GM12892 (cell line): Measurements from ENCODE around the gene VSIR.

ENCODE experiments used
- POLR2A ChIP-seq: IDR thresholded peaks from 2 replicates; pipeline ENCODE4 v1.6.1; 2011; ENCODE audit warnings: low read depth, low read length, control low read depth
- POLR2AphosphoS5 ChIP-seq: IDR thresholded peaks from 2 replicates; pipeline ENCODE4 v1.6.1; 2011; ENCODE audit warnings: low read depth, low read length, control low read depth

DNA sequence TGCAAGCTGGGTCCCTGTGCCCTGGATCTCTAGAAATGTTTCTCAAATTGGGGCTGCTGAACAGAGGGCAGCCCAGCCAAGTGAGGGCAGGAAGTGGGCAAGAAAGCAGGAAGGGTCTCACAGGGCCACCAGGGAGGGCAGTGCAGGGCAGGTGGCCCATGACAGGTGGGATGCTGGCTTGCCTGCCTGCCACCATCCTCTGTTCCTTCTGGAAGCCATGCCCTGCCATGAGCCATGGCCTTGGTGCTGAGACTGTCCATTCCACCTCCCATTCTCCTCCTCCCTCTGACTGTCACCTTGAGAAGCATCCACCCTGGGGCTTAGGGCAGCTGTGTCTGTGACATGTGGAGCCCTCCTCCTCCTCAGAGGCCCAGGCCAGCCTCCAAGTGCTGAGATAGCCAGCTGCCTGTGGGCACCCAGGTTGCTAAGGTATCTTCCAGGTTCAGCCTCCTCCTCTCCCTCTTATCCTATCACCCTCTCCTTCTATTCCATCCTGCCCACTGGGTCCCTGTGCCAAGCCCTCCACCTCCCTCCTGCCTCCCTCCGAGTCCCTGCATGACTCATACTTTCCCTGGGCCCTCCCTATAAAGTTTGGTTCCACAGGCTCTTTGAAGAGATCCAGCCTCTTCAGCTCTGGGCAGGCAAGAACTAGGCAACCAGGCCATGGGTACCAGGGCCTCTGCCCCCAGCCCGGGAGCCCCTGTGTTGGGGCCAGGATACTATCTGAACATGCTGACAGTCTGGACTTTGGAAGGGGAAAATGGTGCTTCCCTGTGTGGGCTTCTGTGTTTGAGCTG is 1.3 kb downstream of the VSIR start:
- no peak for TF ChIP-seq POLR2A
- TF ChIP-seq POLR2AphosphoS5 = no peak
